Activated naive CD4-positive, alpha-beta T cell (primary cell): ENCODE data around the gene CREM.

ENCODE experiments used
- DNase-seq, 4 experiments: peaks; one replicate each; lab custom pipeline; 2025; lab: John Stamatoyannopoulos, UW

CREM gene

DNA sequence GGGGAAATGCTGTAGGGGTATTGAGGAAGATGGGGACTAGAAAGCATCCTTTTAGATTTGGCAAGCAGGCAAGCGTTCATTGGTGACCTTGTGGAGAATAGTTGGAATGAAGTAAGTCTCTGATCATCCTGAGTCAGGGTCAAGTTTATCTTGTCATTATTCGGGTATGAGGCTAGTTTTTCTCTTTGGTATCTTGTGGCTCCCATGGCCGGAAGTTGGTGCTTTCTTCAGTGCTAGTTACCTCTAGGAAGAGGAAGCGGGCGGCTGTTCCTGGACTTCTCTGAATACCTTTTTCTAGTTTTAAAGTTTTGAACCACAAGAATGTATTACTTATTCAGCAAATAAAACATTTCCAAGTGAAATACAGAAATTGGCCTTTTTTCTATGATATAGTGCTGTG, 9.2 kb downstream of the CREM start:
- no peak for DNase-seq

DNA sequence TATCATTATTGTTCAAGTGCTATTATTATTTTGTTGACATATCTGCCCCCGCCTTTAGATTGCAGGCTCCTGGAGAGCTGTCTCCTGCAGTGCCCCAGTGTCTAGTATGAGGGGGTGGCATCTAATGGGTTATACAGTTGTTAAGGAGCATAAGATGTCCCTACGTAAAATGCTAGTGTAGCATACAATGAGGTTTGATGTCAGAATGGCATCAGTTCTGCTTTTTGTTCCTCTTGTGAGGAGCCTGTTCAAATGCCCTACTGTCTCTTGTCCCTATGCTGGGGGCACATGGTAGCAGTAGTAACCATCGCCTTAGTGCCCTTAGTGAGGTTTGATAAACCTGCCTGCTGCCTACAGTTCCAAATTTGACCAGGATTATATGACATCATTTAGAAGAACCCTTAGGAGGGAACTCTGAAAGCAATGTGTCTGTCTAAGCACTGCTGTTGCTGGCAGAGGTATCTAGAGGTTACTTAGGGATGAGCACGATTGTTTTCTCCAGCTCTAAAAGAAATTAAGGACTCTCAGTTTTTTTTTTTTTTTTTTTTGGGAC, 9.7 kb downstream of the CREM start:
- no peak for DNase-seq

DNA sequence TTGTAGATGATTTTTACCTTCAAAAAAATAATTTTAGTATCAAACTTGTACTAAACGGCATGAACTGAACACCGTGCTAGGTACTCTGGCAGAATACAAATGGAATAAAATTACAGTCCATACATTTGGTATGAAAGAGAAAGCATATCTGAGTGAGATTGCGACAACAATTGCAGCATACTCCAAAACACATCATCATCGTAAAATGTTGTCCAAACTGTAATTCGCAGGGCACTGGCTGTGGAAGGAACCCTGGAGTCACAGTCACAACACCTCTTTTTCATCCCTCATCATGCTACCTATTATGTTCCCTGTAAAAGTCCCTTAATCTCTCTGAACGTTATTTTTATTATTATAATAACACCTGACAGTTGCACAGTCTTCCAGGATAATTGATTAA, 13.5 kb downstream of the CREM start:
- no peak for DNase-seq

DNA sequence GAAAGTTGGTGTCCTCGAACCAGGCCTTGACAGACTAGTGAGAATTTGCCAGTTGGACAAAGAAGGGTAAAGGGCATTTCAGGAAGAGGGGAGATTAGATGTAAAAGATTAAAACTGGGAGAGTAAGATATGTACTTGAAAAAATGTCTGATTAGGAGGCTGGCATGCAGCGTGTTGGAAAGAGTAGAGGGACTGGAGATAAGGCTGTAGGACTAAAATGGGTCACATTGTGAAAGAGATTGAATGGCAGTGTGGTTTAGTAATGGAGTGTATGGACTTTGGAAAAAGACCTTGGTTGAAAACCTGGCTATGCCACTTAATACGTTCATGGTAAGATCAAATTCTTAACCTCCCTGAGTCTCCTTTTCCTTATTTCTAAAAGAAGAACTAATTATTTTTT, 14.1 kb downstream of the CREM start:
- no peak for DNase-seq

DNA sequence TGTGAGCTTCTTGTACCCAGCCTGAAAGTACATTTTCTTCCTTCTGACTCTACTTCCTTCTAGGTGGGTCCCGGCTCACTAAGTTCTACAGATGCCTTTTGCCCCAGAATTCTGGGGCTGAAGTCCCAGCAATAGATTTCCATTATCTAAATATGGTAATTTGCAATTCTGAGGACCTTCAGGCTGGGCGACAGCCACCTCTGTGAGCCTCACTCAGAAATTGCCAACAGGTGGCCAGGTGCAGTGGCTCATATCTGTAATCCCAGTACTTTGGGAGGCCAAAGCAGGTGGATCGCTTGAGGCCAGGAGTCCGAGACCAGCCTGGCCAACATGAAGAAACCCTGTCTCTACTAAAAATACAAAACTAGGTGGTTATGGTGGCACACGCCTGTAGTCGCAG, 23.7 kb downstream of the CREM start:
- no peak for DNase-seq

DNA sequence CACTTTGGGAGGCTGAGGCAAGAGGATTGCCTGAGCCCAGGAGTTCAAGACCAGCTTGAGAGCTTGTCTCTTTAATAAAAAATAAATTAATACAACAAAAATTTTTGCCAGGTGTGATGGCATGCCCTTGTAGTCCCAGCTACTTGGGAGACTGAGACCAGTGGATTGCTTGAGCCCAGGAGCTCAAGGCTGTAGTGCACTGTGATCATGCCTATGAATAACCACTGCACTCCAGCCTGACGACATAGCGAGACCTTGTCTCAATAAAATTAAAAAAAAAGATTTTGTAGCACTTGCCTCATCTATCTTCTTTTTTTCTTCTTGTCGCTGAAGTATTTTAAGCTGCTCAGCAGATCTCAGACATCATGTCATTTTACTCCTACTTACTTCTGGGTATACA, 26.3 kb downstream of the CREM start:
- DNase-seq: no peak

DNA sequence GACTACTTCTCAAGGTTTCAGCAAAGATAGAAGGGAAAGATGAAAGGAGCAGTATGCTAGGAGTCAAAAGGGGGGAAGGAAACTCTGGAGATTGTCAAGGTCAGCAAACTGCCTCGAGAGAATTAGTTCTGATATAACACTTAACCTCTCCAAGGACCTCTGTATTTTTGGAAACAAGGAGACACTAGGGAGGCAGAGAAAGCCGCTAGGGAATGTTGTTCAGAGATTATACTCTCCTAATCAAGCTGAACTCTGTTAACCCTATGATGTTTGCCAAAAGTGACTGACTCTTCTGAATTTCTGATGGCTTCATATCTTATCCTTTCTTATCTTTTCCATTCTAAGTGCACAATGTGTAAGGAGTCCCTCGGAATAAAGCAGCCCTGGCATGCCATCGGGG, 27.1 kb downstream of the CREM start:
- DNase-seq: no peak

DNA sequence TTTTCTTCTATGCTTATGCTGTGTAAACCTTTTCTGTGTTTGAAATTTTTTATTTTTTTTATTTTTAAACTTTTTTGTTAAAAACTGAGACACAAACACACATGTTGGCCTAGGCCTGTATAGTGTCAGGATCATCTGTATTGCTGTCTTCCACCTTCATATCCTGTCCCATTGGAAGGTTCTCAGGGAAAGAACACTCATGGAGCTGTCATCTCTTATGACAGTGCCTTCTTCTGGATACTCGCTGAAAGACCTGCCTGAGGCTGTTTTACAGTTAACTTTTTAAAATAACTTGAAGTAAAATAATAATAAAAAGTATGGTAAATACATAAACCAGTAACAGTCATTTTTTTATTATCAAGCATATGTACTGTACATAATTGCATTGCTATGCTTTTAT, 34.1 kb downstream of the CREM start:
- DNase-seq: no peak

DNA sequence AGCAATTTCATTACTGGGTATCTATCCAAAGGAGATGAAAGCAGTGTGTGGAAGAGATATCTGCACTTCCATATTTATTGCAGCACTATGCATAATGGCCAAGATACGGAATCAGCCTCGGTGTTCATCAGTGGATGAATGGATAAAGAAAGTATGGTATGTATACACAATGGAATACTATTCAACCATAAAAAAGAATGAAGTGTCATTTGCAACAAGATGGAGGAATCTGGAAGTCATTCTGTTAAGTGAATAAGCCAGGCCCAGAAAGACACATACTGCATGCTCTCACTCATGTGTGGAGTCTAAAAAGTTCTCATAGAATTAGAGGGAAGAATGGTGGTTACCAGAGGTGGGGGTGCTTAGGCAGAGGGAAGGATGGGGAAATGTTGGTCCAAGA, 35.3 kb downstream of the CREM start:
- no peak for DNase-seq

DNA sequence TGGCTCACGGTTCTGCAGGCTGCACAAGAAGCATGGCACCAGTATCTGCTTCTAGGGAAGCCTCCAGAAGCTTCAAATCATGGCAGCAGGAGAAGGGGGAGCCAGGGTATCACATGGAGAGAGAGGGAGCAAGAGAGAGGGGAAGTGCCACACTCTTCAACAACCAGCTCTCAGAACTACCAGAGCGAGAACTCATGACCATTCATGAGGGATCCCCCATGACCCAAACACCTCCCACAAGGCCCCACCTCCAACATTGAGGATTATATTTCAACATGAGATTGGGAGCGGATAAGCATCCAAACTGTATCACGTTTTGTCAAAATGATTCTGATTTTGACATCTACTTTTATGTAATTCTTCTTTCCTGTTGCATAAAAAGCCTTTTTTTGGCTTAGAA, 38.5 kb downstream of the CREM start:
- DNase-seq: no peak

DNA sequence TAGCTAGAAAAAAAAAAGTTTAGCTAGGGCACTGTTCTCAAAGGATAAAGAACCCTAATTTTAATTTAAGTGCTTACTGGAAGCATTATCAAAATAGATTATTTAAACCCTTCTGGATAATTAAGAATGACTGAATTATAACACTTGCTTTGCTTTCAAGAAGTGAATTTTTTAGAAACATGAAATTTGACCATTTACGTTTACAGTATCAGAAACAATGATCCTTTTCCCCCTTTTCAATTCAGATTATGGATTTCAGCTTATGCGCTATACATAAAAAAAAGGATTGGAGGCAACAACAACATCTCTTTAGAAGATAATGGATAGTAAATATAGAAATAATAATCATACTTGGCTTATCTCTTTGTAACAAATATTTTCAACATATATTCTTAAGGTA, 39.2 kb downstream of the CREM start:
- no peak for DNase-seq

DNA sequence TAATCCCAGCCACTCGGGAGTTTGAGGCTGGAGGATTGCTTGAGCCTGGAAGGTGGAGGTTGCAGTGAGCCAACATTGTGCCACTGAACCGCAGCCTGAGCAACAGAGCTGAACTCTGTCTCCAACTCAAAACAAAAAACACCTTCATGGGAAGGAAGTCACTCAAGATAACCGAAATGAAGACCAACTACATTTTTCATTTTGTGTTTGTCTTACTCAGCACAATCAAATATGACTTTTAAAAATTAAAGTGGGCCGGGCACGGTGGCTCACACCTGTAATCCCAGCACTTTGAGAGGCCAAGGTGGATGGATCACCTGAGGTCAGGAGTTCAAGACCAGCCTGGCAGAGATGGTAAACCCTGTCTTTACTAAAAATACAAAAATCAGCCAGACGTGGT, 40.0 kb downstream of the CREM start:
- DNase-seq: no peak

DNA sequence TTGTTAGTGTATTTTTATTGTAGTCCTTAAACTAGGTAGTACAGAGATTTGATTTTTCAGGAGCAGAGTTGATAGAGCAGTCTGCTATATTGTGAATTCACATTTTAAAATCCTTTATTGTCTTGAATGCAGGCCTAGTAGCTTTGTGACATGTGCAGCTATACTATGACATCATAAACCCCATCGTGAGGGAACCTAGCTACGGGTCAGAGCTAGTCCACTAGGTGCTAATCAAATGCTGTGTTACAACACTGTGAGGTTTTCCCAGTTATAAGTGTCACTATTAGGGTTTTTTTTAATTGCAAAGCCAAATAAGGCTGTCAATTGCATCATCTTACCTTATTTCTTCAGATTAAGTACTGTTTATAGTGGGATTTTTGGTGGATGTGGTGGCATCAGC, 40.7 kb downstream of the CREM start:
- no peak for DNase-seq

DNA sequence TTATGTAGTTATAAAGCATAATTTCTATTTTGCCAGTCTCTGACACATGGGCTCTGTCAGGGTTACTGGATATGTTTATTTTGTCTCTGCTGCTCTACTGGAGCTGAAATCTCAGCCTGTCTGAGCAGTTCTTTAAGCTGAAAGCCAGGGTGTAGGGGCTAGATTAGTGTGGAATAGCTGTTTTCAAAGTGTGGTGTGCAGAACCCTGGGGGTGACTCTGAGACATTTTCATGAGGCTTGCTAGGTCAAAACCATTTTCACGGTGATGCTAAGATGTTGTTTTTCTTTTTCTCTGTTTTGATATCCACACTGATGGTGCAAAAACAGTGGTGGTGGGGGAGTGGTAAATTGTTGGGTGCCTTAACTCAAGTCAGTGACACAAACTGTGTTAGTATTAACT, 45.5 kb downstream of the CREM start:
- DNase-seq: no peak

DNA sequence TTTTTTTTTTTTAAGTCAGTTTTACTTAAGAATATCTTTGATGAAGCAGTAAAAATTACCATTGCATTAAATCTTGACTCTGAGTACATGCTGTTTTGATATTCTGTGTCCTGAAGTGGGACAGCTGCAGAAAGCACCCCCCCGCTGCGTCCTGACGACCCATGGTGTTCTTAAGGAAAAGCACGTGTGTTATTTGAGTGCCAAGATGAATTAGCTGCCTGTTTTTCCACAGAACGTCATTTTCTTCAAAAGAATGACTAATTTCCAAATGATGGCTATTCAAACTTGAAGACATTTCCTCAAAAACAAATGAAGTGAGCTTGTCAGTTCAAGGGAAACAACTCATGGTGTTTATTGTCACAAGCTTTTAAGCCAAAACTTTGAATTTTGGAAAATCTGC, 45.9 kb downstream of the CREM start:
- no peak for DNase-seq

DNA sequence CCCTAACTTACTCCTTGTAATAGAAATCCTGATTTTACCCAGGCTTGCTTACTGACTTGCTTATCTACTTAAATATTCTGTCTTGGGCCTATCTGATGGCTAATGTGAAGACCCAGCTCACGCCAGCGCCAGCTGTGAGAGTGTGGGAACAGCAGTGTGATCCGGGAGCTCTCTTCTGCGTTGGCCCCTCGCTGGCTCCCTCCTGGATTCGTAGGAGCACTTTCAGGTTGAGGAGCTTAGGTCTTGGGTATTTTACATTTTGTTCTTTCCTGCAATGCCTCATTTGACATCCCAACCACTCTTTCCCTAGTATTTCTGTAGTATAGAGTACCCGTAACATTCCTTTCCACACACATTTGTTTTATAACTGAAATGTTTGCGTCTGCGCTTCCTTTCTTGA, 51.7 kb downstream of the CREM start:
- DNase-seq: no peak

DNA sequence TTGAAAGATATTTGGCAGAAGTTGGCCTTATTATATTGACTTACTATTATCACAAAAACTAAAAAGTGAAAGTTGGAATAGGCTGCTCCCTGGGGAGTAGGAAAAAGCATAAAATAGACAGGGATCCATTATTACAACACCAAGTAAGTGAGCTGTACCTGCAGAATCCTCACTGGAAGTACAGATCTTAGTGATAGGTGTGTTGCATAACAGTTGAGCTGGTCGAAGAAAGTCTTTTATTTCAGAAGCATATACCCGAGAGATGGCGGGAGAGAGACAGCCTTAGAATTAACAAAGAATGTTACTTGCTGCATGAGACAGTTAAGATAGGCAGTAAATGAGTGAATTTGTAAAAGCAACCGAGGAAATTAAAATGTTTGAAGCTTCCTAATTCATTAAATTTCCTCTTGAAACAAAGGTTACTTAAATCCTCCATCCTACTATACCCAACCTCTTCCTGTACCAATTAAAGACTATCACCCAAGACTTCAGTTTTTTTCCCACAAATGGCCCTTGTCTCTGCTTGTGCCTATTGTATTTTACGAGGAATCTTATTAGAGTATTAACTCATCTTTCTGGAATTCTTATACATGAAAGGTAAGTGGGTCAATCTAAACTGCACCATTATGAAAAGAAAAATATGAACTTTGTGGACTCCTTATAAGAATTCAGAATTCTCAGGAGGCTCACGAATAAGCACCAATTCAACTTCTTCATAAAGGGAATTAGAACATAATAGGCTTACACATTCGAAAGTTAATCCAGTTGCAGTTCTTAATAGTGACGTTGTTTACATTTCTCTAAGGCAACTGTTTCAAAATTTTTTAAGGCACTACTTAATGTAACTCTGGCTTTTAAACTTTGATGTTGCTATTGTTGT, 56.2 kb downstream of the CREM start:
- no peak for DNase-seq

DNA sequence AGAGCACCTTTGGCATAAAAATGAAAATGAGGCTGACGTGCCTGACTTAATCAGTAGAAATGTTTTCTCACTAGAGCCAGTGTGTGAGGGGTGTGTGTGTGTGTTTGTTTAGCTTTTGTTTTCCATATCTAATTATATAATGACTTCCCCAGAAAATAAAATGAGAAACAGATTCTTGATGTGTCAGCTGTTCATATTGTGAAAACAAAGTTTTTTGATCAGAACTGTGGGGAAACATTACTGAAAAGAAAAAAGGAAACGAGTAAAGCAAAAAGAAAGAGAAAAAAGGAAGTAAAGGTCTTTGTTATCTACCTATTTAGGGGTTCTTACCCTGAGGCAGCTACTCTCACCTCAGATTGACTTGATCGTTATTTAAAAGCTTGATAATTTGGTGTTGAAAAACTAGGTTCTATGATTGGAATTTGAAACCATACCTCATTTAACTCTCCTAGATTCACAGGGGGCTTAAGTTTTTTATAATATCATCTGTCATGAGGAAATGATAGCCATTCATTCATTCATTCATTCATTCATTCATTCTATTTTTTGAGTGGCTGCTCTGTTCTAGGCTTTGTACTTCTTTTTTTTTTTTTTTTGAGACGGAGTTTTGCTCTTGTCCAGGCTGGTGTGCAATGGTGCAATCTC, 58.0 kb downstream of the CREM start:
- DNase-seq: no peak

DNA sequence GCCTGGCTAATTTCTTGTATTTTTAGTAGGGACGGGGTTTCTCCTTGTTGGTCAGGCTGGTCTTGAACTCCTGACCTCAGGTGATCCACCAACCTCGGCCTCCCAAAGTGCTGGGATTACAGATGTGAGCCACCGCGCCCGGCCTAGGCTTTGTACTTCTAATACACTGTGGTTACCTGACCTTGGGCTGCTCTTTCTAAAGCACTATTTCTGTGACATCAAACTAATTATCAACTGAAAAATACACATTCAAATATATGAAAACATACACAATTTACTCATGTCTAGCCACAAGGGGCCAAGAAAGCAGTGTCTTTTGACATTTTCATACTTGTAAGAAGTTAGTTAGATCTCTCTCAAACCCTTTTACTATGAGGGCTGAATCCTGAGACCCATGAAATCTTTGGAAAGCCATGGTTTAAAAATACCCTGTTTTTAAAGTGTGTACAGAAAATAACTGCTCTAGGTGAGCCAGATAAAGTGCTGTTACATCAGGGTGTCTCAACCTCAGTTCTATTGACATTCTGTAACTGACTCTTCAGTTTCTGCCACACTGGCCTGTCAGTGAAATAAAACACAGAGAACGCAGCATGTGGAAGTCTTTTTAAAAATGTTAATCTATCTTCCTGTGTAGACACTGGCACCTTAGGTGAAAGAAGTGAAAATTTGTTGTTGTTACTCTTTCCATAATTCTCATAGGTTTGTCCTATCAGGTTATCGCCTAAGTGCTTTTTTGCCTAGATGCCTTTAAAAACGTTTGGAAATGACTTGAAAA, 58.8 kb downstream of the CREM start:
- DNase-seq: no peak

DNA sequence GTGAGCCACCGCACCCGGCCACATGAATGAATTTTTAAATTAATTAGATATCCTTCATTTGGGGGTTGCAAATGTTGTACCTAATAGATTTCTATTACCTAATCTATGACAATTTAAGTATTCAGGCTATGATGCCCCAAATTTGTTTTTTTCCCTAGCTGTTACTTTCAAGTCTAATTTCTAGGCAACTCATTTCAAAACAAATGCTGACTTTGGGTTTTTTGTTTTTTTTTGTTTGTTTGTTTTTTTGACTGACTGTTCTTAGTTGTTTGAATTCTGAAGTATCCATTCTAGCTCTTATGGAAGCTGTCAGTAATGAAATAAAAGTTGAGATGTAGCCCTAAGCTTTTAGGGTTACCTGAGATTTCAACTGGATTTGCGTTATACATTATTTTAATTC, 62.3 kb downstream of the CREM start:
- no peak for DNase-seq

DNA sequence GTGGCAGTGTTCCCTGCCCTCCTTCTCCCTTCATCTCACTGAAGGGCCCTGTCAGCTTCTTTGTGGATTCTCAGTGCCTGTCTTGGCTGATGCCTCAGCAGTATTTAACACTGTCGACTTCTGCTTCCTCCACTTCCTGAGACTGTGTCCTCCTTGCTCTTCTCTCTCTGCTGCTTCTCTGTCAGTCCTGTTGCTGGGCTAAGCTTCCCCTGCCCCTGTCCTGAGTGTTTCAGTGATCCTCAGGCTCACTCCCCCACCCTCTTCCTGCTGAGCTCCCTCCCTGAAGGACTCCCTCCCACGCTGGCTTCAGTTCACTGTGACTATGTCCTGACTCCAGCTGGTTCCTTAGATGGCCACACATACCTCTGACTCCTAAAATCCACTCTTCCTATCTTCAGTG, 64.9 kb downstream of the CREM start:
- no peak for DNase-seq

DNA sequence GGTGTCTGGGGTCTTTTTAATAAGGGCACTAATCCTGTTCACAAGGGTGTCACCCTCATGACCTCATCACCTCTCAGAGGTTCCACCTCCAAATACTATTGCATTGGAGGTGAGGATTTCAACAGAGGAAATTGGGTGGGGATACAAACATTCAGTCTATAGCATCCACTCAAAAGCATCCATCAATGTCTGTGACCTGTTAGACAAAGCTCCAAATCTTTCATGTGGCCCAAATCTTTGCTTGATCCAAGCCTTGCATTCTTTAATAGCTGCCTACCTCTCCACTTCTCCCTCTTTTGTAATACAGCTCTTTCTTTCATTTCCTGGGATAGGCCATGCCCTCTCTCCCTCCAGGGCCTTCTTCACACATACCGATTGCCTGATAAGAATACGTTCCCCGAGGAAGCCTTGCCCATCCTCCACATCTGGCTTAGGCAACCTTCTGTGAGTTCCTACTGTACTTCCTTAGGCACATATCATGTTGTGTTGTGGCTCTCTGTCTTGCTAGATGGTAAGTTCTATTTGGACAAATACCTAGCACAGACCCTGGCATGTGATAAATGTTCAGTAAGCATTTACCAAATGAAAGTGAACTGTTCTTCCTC, 66.1 kb downstream of the CREM start:
- DNase-seq: no peak
